SK-N-SH (cell line): ENCODE data around the gene MFAP4. TPM values are rescaled to one million over a fixed set of nuclear protein-coding genes. Genes with fewer than 3 reads are reported as not detected.

Experiments used
- CTCF ChIA-PET: fragments of 300-600, 350-600 bp; formaldehyde crosslinking; extraction: SDS; loops from one replicate; lab custom pipeline; 2021; lab: Yijun Ruan, JAX
- POLR2A ChIA-PET: fragments of 350-600 bp; sonication (Branson Sonifier 250); formaldehyde crosslinking; extraction: SDS; loops from one replicate; lab custom pipeline; 2020; ENCODE audit warnings: antibody characterized with exemption, inconsistent platforms; lab: Yijun Ruan, JAX
- DNase-seq: peaks from one replicate; pipeline ENCODE4 v3.0.0; 2012
- H2AFZ ChIP-seq: fragments of 200-600 bp; sonication (generic); 2 replicates; pipeline ENCODE4 v1.8.1; 2016; ENCODE audit warnings: antibody characterized with exemption, mild to moderate bottlenecking, low read depth
- H3F3A ChIP-seq: fragments of 200-600 bp; sonication (generic); replicated peaks from 2 replicates; pipeline ENCODE3; 2016; ENCODE audit warnings: antibody characterized with exemption, mild to moderate bottlenecking; ENCODE audit not compliant: insufficient read depth
- H3K27ac ChIP-seq, 2 experiments: fragments of 200-500 bp in 1 of 2; fragments of 200-600 bp in 1 of 2; sonication (Bioruptor generic) in 1 of 2; sonication (generic), shearing (Covaris generic) in 1 of 2; 2 replicates each; pipeline versions ENCODE4 v1.5.1 to v1.6.1; 2014 to 2016; ENCODE audit warnings: low read depth in 2 of 2, inconsistent platforms in 1 of 2, low read length in 1 of 2, mild to moderate bottlenecking in 1 of 2, mixed read lengths in 1 of 2
- H3K27me3 ChIP-seq: fragments of 200-600 bp; sonication (generic), shearing (Covaris generic); 2 replicates; pipeline ENCODE4 v1.6.1; 2016; ENCODE audit warnings: mixed run types; ENCODE audit not compliant: insufficient read depth
- H3K36me3 ChIP-seq, 2 experiments: fragments of 200-500 bp in 1 of 2; fragments of 200-600 bp in 1 of 2; sonication (Bioruptor generic) in 1 of 2; sonication (generic) in 1 of 2; replicated peaks in 1 of 2; 2 replicates each; pipeline versions ENCODE3 to v1.5.1; 2014 to 2016; ENCODE audit warnings: low read length in 1 of 2, mild to moderate bottlenecking in 1 of 2; ENCODE audit not compliant: insufficient read depth in 2 of 2, control insufficient read depth in 1 of 2
- H3K4me1 ChIP-seq, 2 experiments: fragments of 200-500 bp in 1 of 2; fragments of 200-600 bp in 1 of 2; sonication (Bioruptor generic) in 1 of 2; sonication (generic), shearing (Covaris generic) in 1 of 2; 2 replicates each; pipeline versions ENCODE4 v1.5.1 to v1.6.1; 2014 to 2016; ENCODE audit warnings: low read depth in 1 of 2, low read length in 1 of 2, mixed run types in 1 of 2; ENCODE audit not compliant: insufficient read depth in 2 of 2, control insufficient read depth in 1 of 2
- H3K4me2 ChIP-seq: fragments of 200-600 bp; sonication (generic), shearing (Covaris generic); 2 replicates; pipeline ENCODE4 v1.6.1; 2017; ENCODE audit warnings: mixed run types
- H3K4me3 ChIP-seq, 2 experiments: fragments of 200-500 bp in 1 of 2; fragments of 200-600 bp in 1 of 2; sonication (Bioruptor generic) in 1 of 2; sonication (generic), shearing (Covaris generic) in 1 of 2; 2 replicates each; pipeline versions ENCODE4 v1.5.1 to v1.8.1; 2014 to 2016; ENCODE audit warnings: low read depth in 2 of 2, inconsistent platforms in 1 of 2, low read length in 1 of 2, mild to moderate bottlenecking in 1 of 2, mixed read lengths in 1 of 2, moderate library complexity in 1 of 2
- H3K79me2 ChIP-seq: fragments of 200-600 bp; sonication (generic); 2 replicates; pipeline ENCODE4 v1.8.1; 2017; ENCODE audit warnings: mild to moderate bottlenecking; ENCODE audit not compliant: insufficient read depth
- H3K9ac ChIP-seq: fragments of 200-600 bp; sonication (generic); 2 replicates; pipeline ENCODE4 v1.6.1; 2017; ENCODE audit warnings: mixed run types
- H3K9me2 ChIP-seq: fragments of 200-600 bp; sonication (generic); 2 replicates; pipeline ENCODE4 v1.6.1; 2017; ENCODE audit warnings: mixed run types
- H3K9me3 ChIP-seq: fragments of 200-600 bp; sonication (generic); 2 replicates; pipeline ENCODE4 v1.6.1; 2017; ENCODE audit warnings: mixed run types, mild to moderate bottlenecking, moderate library complexity
- H4K20me1 ChIP-seq: fragments of 200-600 bp; sonication (generic); 2 replicates; pipeline ENCODE4 v1.6.1; 2017; ENCODE audit warnings: mild to moderate bottlenecking, mixed run types; ENCODE audit not compliant: insufficient read depth
- CHD2 ChIP-seq: fragments of 150-350 bp; IDR thresholded peaks from 2 replicates; pipeline ENCODE4 v1.6.1; 2018; ENCODE audit warnings: low read length; ENCODE audit not compliant: partially characterized antibody
- ELF1 ChIP-seq: IDR thresholded peaks from 2 replicates; pipeline ENCODE4 v1.4.0; 2012
- EP300 ChIP-seq, 2 experiments: IDR thresholded peaks; 2 replicates each; pipeline versions ENCODE4 v1.4.0 to v1.6.1; 2012; ENCODE audit warnings: borderline replicate concordance in 1 of 2, low read depth in 1 of 2, low read length in 1 of 2
- EZH2phosphoT487 ChIP-seq: fragments of 200-600 bp; sonication (generic); IDR thresholded peaks from 2 replicates; pipeline ENCODE4 v1.6.1; 2017; ENCODE audit warnings: low read depth, mixed run types, mild to moderate bottlenecking, antibody characterized with exemption, moderate library complexity, borderline replicate concordance
- FOXJ3 ChIP-seq: sonication (generic); formaldehyde crosslinking; IDR thresholded peaks from 2 replicates; pipeline ENCODE4 v1.5.1; 2020; ENCODE audit warnings: mild to moderate bottlenecking, missing genetic modification reagents
- GATA2 ChIP-seq: sonication (generic); formaldehyde crosslinking; IDR thresholded peaks from 2 replicates; pipeline ENCODE4 v1.5.0; 2020; ENCODE audit warnings: mild to moderate bottlenecking, missing genetic modification reagents
- JUND ChIP-seq: IDR thresholded peaks from 2 replicates; pipeline ENCODE4 v1.4.0; 2012
- MAX ChIP-seq: IDR thresholded peaks from 2 replicates; pipeline ENCODE4 v1.4.0; 2012; ENCODE audit warnings: low read depth
- MXI1 ChIP-seq: IDR thresholded peaks from 2 replicates; pipeline ENCODE4 v1.6.1; 2012; ENCODE audit warnings: mild to moderate bottlenecking, low read depth, low read length, improper control_type of control experiment
- NFIC ChIP-seq: IDR thresholded peaks from 2 replicates; pipeline ENCODE4 v1.4.0; 2012; ENCODE audit warnings: borderline replicate concordance
- NRF1 ChIP-seq: IDR thresholded peaks from 2 replicates; pipeline ENCODE4 v1.6.1; 2012; ENCODE audit warnings: low read depth, mild to moderate bottlenecking, low read length
- PBX3 ChIP-seq: IDR thresholded peaks from 2 replicates; pipeline ENCODE4; 2012
- RAD21 ChIP-seq: IDR thresholded peaks from 2 replicates; pipeline ENCODE4 v1.6.1; 2012; ENCODE audit warnings: mild to moderate bottlenecking, low read length
- RCOR1 ChIP-seq: fragments of 150-350 bp; IDR thresholded peaks from 2 replicates; pipeline ENCODE4 v1.6.1; 2017; ENCODE audit warnings: antibody characterized with exemption, low read length
- REST ChIP-seq: IDR thresholded peaks from 2 replicates; pipeline ENCODE4 v1.6.1; 2012; ENCODE audit warnings: mild to moderate bottlenecking, low read depth, low read length, moderate library complexity
- RFX5 ChIP-seq: IDR thresholded peaks from 2 replicates; pipeline ENCODE4 v1.6.1; 2012; ENCODE audit warnings: mild to moderate bottlenecking, improper control_type of control experiment, low read length
- RXRA ChIP-seq: IDR thresholded peaks from 2 replicates; pipeline ENCODE4 v1.4.0; 2012; ENCODE audit warnings: low read depth, mild to moderate bottlenecking, borderline replicate concordance
- SIN3A ChIP-seq: IDR thresholded peaks from 2 replicates; pipeline ENCODE4 v1.6.1; 2012; ENCODE audit warnings: low read depth, mild to moderate bottlenecking, low read length, moderate library complexity, borderline replicate concordance
- SMC3 ChIP-seq: IDR thresholded peaks from 2 replicates; pipeline ENCODE4 v1.6.1; 2012; ENCODE audit warnings: low read depth, low read length, improper control_type of control experiment
- TAF1 ChIP-seq: IDR thresholded peaks from 2 replicates; pipeline ENCODE4 v1.6.1; 2012; ENCODE audit warnings: low read depth, mild to moderate bottlenecking, low read length, moderate library complexity, borderline replicate concordance
- TCF12 ChIP-seq: IDR thresholded peaks from 2 replicates; pipeline ENCODE4 v1.4.0; 2012
- TEAD4 ChIP-seq: IDR thresholded peaks from 2 replicates; pipeline ENCODE4 v1.4.0; 2012; ENCODE audit warnings: mild to moderate bottlenecking, borderline replicate concordance; ENCODE audit not compliant: insufficient read depth
- USF1 ChIP-seq: IDR thresholded peaks from 2 replicates; pipeline ENCODE4 v1.4.0; 2012; ENCODE audit warnings: low read depth, borderline replicate concordance
- USF2 ChIP-seq: fragments of 150-350 bp; IDR thresholded peaks from 2 replicates; pipeline ENCODE4 v1.6.1; 2017; ENCODE audit warnings: antibody characterized with exemption, low read length, low read depth, borderline replicate concordance
- WGBS: methylation state at CpG from one replicate; pipeline ENCODE4 v1.1.6; 2017; ENCODE audit warnings: low lambda C conversion rate; 5-methylcytosine and 5-hydroxymethylcytosine counted together
- polyA plus RNA-seq, 3 experiments: library from polyadenylated mRNA; depleted of rRNA; stranded (reverse); fragments of >200 nt; gene quantifications; 2 replicates each; pipeline ENCODE4 v1.2.3, GENCODE V29; 2012

Gene MFAP4
- polyA plus RNA-seq, 1 of the 3 experiments (the other 2 are of a cell fraction): 120 TPM

GRCh38 chr17:19388791-19389785 is 2.1 kb upstream of the MFAP4 start:
- Histone ChIP-seq H3K4me2 (peak overlapping the region; percentile 92), H3K27ac (peak overlapping the region; percentile 98 to 99; a peak in 3 of 4 replicates), H3K36me3 (peaks cover 5 to 11% of the 10 kb centered on the region in 2 experiments), H3K27me3 (no peaks in the 10 kb centered on the region), H3K4me3 (no peak overlapping the region), H3K9me2 (no peaks in the 10 kb centered on the region), H2AFZ (no peak overlapping the region), H4K20me1 (0 out of 2 replicates have a peak, but pooled peaks cover 5% of the 10 kb centered on the region), H3F3A (peaks cover 40% of the 10 kb centered on the region), H3K9me3 (no peaks in the 10 kb centered on the region), H3K4me1 (peaks cover 51 to 76% of the 10 kb centered on the region in 2 experiments), H3K79me2 (peaks cover 24% of the 10 kb centered on the region), H3K9ac (no peak overlapping the region)
- 91% methylated on average over 5 of the region's 5 CpGs for WGBS
- ChIA-PET POLR2A (interaction anchor here (0.8 to 1.1 kb wide), 3 partner anchors 10 to 12 kb away, joined by 3 to 4 read pairs (median 4); partner anchors contain the start of gene MAPK7), CTCF (interaction anchor here (0.7 to 7.2 kb wide), 9 partner anchors 8 to 59 kb away, joined by 3 to 56 read pairs (median 4); partner anchors contain the start of genes B9D1 and MAPK7)
- no peak for DNase-seq
- TF ChIP-seq RXRA (peak; percentile 15; the same call in 1 of the 2 replicates), CHD2 (no peak), TAF1 (no peak), RCOR1 (no peak), USF2 (no peak), PBX3 (peak; percentile 48; the same call in 1 of the 2 replicates), NRF1 (no peak), SIN3A (no peak), USF1 (no peak), MXI1 (no peak), RAD21 (no peak), FOXJ3 (CRISPR knock-in tag) (no peak), EZH2phosphoT487 (no peak), JUND (0 out of 2 replicates have a peak, but pooled peaks have one; percentile 22), GATA2 (CRISPR knock-in tag) (0 out of 2 replicates have a peak, but pooled peaks have one; percentile 3), NFIC (peak; percentile 91), RFX5 (no peak), REST (0 out of 2 replicates have a peak, but pooled peaks have one; percentile 38), EP300 (IDR thresholded peaks at IDR 0.05; ENCODE audit: borderline replicate concordance in 1 of 2, low read depth in 1 of 2, low read length in 1 of 2) (peak in 1 of 2 experiments; percentile 71; a peak in 1 of 4 replicates), TEAD4 (no peak), ELF1 (no peak), TCF12 (peak; percentile 73), MAX (no peak), SMC3 (no peak)
